Measurements from ENCODE around the gene ZNF771. TPM values are rescaled to one million over a fixed set of nuclear protein-coding genes. Genes with fewer than 3 reads are reported as not detected.

The ZNF771 gene
- total RNA-seq, 1 experiment from 2014 or later = 19.0 TPM

DNA sequence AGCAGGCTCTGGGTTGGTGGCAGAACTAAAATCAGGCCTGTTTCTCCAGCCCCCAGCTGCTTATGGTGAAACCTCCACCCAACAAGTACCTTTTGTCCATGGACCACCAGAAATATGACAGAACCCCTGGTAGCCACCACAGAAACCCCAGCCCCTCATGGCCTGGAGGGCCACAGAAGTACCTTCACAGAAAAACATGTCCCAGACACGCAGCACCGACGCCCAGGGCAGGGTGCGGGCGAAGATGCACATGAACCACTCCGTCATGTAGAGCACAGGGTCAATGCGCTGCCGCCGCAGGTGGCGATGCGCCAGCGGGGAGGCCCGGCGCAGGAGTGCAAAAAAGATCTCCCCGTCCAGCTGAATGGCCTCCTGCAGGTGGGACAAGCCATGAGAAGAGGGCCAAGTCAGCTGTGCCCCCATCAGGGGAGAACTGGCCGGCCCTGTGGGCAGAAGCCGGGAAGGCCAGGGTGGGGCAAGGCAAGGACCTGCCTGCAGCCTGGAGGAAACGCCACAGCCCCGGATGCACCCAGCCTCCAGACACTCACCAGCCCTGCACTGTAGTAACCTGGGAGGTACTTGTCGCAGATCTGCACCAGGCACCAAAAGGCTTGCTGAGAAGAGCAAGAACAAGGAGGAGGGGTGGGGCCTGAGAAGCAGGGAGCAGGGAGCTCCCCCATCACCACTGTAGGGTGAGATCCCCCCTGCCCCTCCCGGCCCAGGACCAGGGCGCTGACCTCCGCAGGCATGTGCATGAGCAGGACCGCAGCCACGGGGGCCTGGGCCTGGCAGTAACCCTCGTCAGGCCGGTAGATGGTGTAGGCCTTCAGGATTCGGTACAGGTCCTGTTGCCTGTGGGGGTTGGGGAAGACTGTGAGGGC, 48.2 kb upstream of the ZNF771 start:
- Histone ChIP-seq H3K4me2 (no peak overlapping the region), H3K27me3 (ENCODE audit: insufficient read depth, low read depth) (no peaks in the 10 kb centered on the region), H3K4me3 (no peak overlapping the region), H2AFZ (no peak overlapping the region), H3K9me3 (ENCODE audit: insufficient read depth, low read depth) (no peaks in the 10 kb centered on the region), H3K79me2 (ENCODE audit: low read depth) (peaks cover 38% of the 10 kb centered on the region), H3K4me1 (replicated peaks; ENCODE audit: insufficient read depth) (peaks cover 13% of the 10 kb centered on the region), H3F3A (ENCODE audit: insufficient read depth, low read depth) (peaks cover 45% of the 10 kb centered on the region), H4K20me1 (ENCODE audit: insufficient read depth) (peaks cover 7% of the 10 kb centered on the region; the same call in 1 of the 2 replicates), H3K36me3 (ENCODE audit: low read depth) (peaks cover 24% of the 10 kb centered on the region), H3K27ac (no peak overlapping the region), H3K9me2 (ENCODE audit: insufficient read depth) (no peaks in the 10 kb centered on the region)
- TF ChIP-seq CTCF (conservative IDR thresholded peaks at IDR 0.05) (no peak), EZH2 (IDR thresholded peaks at IDR 0.05; ENCODE audit: low read depth) (no peak)
- CTCF ChIA-PET = no interaction called here
- no peak for DNase-seq
- intact Hi-C loops (cut with micrococcal nuclease; ENCODE audit: unreplicated experiment) = loop anchor here (5.0 kb wide), 1 partner anchor 267 kb away; the partner anchor contains the start of gene TBX6
- BruUV-seq (replicated peaks) = no TSS peak
- POLR2A ChIA-PET (ENCODE audit: unreplicated experiment) = interaction anchor here (0.6 kb wide), 2 partner anchors 11 to 59 kb away, joined by 3 to 5 read pairs; no protein-coding TSS in a partner anchor

DNA sequence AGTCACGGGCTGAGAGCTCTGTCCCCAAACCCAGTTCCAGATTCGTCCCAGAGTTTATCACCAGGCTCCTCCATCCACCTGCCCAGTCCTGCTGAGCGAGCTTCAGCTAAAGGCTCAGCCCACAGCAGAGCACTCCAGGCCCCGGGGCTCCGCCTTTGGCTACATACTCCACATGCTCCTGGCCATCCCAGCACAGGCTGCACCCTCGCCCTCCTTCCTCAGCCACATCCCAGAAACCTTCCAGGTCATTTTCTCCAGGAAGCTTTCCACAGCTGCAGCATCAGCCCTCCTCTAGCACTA, 47.6 kb upstream of the ZNF771 start:
- intact Hi-C loops (cut with micrococcal nuclease; ENCODE audit: unreplicated experiment) = loop anchor here (5.0 kb wide), 1 partner anchor 268 kb away; the partner anchor contains the start of gene TBX6
- Histone ChIP-seq H2AFZ (no peak overlapping the region), H3K4me3 (no peak overlapping the region), H3K79me2 (ENCODE audit: low read depth) (peaks cover 38% of the 10 kb centered on the region), H3K4me2 (no peak overlapping the region), H3K4me1 (replicated peaks; ENCODE audit: insufficient read depth) (peaks cover 13% of the 10 kb centered on the region), H3K27me3 (ENCODE audit: insufficient read depth, low read depth) (no peaks in the 10 kb centered on the region), H4K20me1 (ENCODE audit: insufficient read depth) (0 out of 2 replicates have a peak, but pooled peaks cover 12% of the 10 kb centered on the region), H3K27ac (no peak overlapping the region), H3K36me3 (ENCODE audit: low read depth) (peaks cover 24% of the 10 kb centered on the region), H3K9me3 (ENCODE audit: insufficient read depth, low read depth) (no peaks in the 10 kb centered on the region), H3F3A (ENCODE audit: insufficient read depth, low read depth) (peaks cover 41% of the 10 kb centered on the region; the same call in 1 of the 2 replicates), H3K9me2 (ENCODE audit: insufficient read depth) (no peaks in the 10 kb centered on the region)
- no TSS peak for BruUV-seq (replicated peaks)
- DNase-seq = no peak
- CTCF ChIA-PET = interaction anchor here (1.3 kb wide), 1 partner anchor 11 kb away, joined by 4 read pairs; no protein-coding TSS in a partner anchor
- POLR2A ChIA-PET (ENCODE audit: unreplicated experiment) = interaction anchor here (0.6 kb wide), 2 partner anchors 11 to 58 kb away, joined by 3 to 5 read pairs; no protein-coding TSS in a partner anchor
- TF ChIP-seq CTCF (conservative IDR thresholded peaks at IDR 0.05) (no peak), EZH2 (IDR thresholded peaks at IDR 0.05; ENCODE audit: low read depth) (no peak)

GRCh38 chr16:30361180-30361579, 46.2 kb upstream of the ZNF771 start:
- no TSS peak for BruUV-seq (replicated peaks)

More at GRCh38 chr16:30361180-30361579, 46.2 kb upstream of the ZNF771 start:
- H3K27ac ChIP-seq = no peak overlapping the region
- intact Hi-C loops (cut with micrococcal nuclease; ENCODE audit: unreplicated experiment) = no loop called here
- no peak for TF ChIP-seq EZH2 (IDR thresholded peaks at IDR 0.05; ENCODE audit: low read depth)
- H3K4me2 ChIP-seq = no peak overlapping the region
- ChIA-PET POLR2A (ENCODE audit: unreplicated experiment) (interaction anchor here (0.7 kb wide), 1 partner anchor 295 kb away, joined by 6 read pairs; the partner anchor contains the start of gene ALDOA), CTCF (interaction anchor here (1.3 kb wide), 1 partner anchor 10 kb away, joined by 4 read pairs; no protein-coding TSS in a partner anchor)
- DNase-seq = no peak
- H3F3A ChIP-seq (ENCODE audit: insufficient read depth, low read depth) = peaks cover 33% of the 10 kb centered on the region; the same call in 1 of the 2 replicates
- no peak overlapping the region for H3K4me3 ChIP-seq
- H3K4me1 ChIP-seq (replicated peaks; ENCODE audit: insufficient read depth) = peaks cover 10% of the 10 kb centered on the region
- no peaks in the 10 kb centered on the region for H3K27me3 ChIP-seq (ENCODE audit: insufficient read depth, low read depth)
- peaks cover 30% of the 10 kb centered on the region for H3K36me3 ChIP-seq (ENCODE audit: low read depth)
- H3K79me2 ChIP-seq (ENCODE audit: low read depth) = peaks cover 49% of the 10 kb centered on the region
- peaks cover 18% of the 10 kb centered on the region; the same call in 1 of the 2 replicates for H4K20me1 ChIP-seq (ENCODE audit: insufficient read depth)
- no peaks in the 10 kb centered on the region for H3K9me3 ChIP-seq (ENCODE audit: insufficient read depth, low read depth)
- H2AFZ ChIP-seq = no peak overlapping the region
- no peaks in the 10 kb centered on the region for H3K9me2 ChIP-seq (ENCODE audit: insufficient read depth)

All from PC-9 (cell line).